ENCODE data around the gene REV1.

The REV1 gene

GRCh38 chr2:99458529-99458928 is 31.3 kb downstream of the REV1 start:
- H3K4me3 ChIP-seq (ENCODE audit: low read depth, low read length), result no peak overlapping the region
- TF ChIP-seq MAX (IDR thresholded peaks at IDR 0.05; ENCODE audit: low read depth, low read length) (no peak), MYC (IDR thresholded peaks at IDR 0.05; ENCODE audit: low read depth, low read length) (no peak), POLR2A (IDR thresholded peaks at IDR 0.05; ENCODE audit: extremely low read depth, insufficient read length) (no peak), CTCF (IDR thresholded peaks at IDR 0.05; ENCODE audit: low read depth, low read length) (no peak)
- DNase-seq (ENCODE audit: low read depth), result no peak

GRCh38 chr2:99451686-99452085 is 38.1 kb downstream of the REV1 start:
- H3K4me3 ChIP-seq (ENCODE audit: low read depth, low read length), result no peak overlapping the region
- DNase-seq (ENCODE audit: low read depth), result no peak
- no peak for TF ChIP-seq CTCF (IDR thresholded peaks at IDR 0.05; ENCODE audit: low read depth, low read length)
- no peak for TF ChIP-seq MYC (IDR thresholded peaks at IDR 0.05; ENCODE audit: low read depth, low read length)
- TF ChIP-seq MAX (IDR thresholded peaks at IDR 0.05; ENCODE audit: low read depth, low read length), result no peak
- TF ChIP-seq POLR2A (IDR thresholded peaks at IDR 0.05; ENCODE audit: extremely low read depth, insufficient read length), result no peak

- no peak overlapping the region for H3K4me3 ChIP-seq (ENCODE audit: low read depth, low read length)
These were observed 38.5 kb downstream of the REV1 start for GRCh38 chr2:99451280-99451679.

GRCh38 chr2:99450199-99450598 is 39.6 kb downstream of the REV1 start:
- DNase-seq (ENCODE audit: low read depth), result no peak
- H3K4me3 ChIP-seq (ENCODE audit: low read depth, low read length), result no peak overlapping the region
- TF ChIP-seq MYC (IDR thresholded peaks at IDR 0.05; ENCODE audit: low read depth, low read length) (no peak), CTCF (IDR thresholded peaks at IDR 0.05; ENCODE audit: low read depth, low read length) (no peak), MAX (IDR thresholded peaks at IDR 0.05; ENCODE audit: low read depth, low read length) (no peak), POLR2A (IDR thresholded peaks at IDR 0.05; ENCODE audit: extremely low read depth, insufficient read length) (no peak)

More at GRCh38 chr2:99451280-99451679, 38.5 kb downstream of the REV1 start:
- no peak for TF ChIP-seq MYC (IDR thresholded peaks at IDR 0.05; ENCODE audit: low read depth, low read length)
- no peak for DNase-seq (ENCODE audit: low read depth)

GRCh38 chr2:99448556-99448955 is 41.3 kb downstream of the REV1 start:
- DNase-seq (ENCODE audit: low read depth), result no peak
- H3K4me3 ChIP-seq (ENCODE audit: low read depth, low read length), result no peak overlapping the region
- TF ChIP-seq CTCF (IDR thresholded peaks at IDR 0.05; ENCODE audit: low read depth, low read length) (no peak), POLR2A (IDR thresholded peaks at IDR 0.05; ENCODE audit: extremely low read depth, insufficient read length) (no peak), MYC (IDR thresholded peaks at IDR 0.05; ENCODE audit: low read depth, low read length) (no peak), MAX (IDR thresholded peaks at IDR 0.05; ENCODE audit: low read depth, low read length) (no peak)

GRCh38 chr2:99445065-99445464 is 44.8 kb downstream of the REV1 start:
- DNase-seq (ENCODE audit: low read depth), result no peak
- TF ChIP-seq MYC (IDR thresholded peaks at IDR 0.05; ENCODE audit: low read depth, low read length) (no peak), MAX (IDR thresholded peaks at IDR 0.05; ENCODE audit: low read depth, low read length) (no peak), CTCF (IDR thresholded peaks at IDR 0.05; ENCODE audit: low read depth, low read length) (no peak), POLR2A (IDR thresholded peaks at IDR 0.05; ENCODE audit: extremely low read depth, insufficient read length) (no peak)
- no peak overlapping the region for H3K4me3 ChIP-seq (ENCODE audit: low read depth, low read length)
